Activated CD8-positive, alpha-beta memory T cell treated with anti-CD3 and anti-CD28 coated beads for 4 hours (primary cell): Measurements from ENCODE around the gene RGS11.

Experiments used
- DNase-seq, 2 donors: peaks; one replicate each; pipeline ENCODE4 v3.0.0-alpha.2; 2020; ENCODE audit warnings: low read depth in 2 of 2

The RGS11 gene

DNA sequence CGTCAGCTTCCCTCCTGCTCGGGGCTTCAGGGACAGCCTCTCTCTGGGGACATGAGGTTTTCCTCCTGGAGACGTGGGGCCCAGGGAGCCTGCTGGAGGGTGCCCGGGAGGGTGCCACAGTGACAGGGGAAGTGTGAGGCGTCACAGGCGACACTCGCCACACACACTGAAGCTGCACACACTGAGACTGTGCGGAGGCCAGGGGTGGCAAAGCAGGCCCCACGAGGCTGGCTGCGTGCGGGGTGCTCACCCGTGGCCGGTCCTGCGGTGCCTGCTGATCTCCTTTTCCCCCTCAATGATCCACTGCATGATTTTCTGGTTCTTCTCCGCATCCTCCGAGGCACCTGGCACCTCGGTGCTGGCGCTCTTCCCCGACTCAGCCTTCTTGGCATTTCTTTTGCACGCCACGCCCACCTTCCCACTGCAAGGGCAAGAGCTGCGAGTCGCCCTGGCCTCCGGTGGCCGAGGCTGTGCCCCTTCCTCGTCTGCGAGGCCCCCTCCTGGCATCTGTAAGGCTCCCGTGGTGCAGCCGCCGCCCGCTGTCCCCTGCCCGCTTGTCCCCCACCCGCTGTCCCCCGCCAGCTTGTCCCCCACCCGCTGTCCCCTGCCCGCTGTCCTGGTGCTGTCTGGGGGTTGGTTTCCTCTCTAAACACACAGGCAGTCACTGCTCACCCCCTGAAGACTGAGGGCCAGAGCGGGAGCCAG is 21.2 kb upstream of the RGS11 start:
- DNase-seq, result no peak

- no peak for DNase-seq
Measured at GRCh38 chr16:296276-296675, 20.5 kb upstream of the RGS11 start.

DNA sequence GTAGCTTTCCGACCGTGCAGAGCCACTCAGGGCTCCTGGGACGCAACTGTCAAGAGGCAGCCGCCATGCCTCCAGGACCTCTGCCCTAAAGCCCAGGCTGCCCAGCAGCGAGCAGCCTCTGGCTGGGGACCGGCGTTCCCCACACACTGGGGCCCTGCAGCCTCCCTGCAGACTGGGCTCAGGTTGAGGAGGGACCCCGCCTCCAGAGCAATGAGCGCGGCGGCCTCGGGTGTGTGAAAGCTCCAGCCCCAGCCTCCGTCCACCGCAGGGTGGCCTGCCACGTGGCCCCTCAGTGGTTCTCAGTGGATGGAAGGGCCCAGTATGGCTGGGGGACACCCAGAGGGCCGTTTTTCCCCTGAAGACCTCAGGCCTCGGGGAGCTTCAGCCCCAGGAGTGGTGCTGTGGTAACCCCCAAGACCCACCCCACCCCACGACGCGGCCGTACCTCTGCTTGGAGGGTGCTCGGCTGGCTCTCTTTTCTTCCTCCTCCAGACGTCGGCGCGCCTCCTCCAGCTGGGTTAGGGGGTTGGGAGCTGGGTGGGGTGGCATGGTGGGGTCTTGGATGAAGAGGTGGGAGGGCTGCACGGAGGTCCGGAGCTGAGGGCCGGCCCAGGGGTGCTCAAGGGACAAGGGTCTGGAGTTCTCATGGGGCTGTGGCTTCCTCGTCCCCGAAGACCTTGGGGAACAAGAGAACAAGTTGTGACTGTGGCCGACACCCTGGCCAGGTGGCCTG is 17.5 kb upstream of the RGS11 start:
- DNase-seq, result no peak

DNA sequence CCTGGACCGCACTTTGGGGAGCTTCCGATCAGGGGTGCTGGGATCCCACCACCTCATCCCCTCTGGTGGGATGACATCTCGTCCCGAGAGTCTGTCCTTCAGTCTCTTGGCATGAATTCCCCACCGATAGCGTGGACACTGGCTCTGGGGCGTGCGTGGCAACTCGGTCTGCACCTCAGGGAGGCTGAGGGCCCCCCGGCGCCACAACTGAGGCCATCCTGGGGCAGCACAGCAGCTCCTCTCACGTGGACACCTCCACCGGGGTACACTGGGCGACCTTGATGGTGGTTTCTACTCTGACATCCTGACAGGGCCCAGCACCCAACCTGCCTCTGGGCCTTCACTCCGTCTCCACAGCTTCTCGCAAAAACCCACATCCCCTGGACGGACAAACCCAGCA is 15.8 kb upstream of the RGS11 start:
- DNase-seq, result no peak

DNA sequence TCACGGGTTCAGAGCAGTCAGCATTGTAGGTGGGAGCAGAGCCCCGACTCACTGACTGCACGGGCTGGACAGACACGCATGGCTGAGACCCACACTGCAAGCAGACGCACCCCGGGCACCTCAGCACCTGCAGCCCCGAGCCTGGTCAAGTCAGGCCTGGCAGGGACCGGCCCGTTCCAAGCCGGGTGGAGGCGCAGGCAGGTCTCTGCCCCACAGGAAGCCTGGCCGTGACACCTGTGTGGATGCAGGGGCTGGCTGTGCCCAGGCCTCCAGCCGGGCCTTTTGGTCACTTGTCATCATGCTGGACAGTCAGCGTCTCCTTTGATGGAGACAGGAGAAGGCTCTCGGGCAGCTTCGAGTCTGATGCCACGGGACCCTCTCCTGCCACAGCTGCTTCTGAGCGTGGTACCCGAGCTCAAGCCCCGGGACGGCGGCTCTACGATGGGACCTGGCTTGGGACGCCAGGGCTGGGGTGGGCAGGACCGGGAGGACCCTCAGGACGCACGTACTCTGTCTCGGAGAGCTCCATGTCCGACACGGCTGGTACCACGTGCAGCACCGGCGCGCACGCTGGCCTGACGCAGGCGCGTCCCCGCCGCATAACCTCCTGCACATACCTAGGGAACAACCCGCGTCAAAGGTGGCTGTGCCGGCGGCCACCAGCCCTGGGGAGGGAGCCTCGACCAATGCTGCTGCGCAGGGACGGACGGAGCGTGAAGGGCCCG is 15.1 kb upstream of the RGS11 start:
- no peak for DNase-seq

GRCh38 chr16:290015-290680 is 14.4 kb upstream of the RGS11 start:
- DNase-seq, result no peak

GRCh38 chr16:289395-289997 is 13.8 kb upstream of the RGS11 start:
- no peak for DNase-seq

- no peak for DNase-seq
Measured at GRCh38 chr16:287981-288920, 12.5 kb upstream of the RGS11 start.

DNA sequence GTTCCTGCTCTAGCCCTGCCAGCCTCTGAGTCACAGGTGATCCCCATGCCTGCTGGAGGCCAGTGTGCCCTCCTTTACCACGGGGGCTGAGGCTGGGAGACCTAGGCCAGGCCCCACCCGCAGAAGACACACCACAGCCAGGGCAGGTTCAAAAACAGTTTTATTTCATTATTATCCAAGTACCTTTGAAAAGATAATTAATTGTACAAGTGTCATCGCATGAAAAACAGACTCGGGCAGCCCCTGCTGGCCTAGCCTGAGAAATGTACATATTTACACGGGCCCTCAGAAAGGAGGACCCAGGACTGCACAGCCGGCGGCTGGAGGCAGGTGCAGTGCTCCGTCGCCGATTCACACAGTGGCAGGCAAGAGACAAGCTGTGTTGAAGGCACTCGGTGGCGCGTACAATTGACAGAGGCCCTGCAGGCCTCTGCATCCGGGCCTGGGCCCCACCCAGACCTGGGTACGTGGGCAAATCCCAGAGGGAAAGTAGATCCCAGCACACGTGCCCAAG is 11.6 kb upstream of the RGS11 start:
- DNase-seq, result no peak

DNA sequence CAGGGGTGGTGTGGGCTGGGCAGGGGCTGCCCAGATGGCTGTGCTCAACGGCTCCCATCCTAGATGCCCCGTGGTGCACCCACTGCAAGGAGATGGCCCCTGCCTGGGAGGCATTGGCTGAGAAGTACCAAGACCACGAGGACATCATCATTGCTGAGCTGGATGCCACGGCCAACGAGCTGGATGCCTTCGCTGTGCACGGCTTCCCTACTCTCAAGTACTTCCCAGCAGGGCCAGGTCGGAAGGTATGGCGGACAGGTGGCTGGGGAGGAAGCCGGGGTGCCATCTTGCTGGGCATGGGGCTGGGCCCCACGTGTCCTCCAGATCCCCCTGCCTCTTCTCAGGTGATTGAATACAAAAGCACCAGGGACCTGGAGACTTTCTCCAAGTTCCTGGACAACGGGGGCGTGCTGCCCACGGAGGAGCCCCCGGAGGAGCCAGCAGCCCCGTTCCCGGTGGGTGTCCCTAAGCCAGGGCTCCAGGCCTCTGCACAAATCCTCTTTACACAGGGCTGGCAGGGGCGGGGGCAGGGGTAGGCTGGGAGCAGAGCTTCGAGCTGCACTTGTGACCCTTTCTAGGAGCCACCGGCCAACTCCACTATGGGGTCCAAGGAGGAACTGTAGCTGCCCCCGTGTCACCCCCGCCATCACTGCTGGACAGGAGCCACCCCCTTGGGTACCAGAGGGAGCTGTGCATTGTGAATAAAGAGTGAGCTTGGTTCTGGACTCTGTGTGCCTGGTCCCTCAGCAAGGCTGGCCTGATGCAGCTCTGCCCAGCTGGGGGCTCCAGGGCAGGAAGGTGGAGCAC is 10.9 kb upstream of the RGS11 start:
- DNase-seq, result no peak

DNA sequence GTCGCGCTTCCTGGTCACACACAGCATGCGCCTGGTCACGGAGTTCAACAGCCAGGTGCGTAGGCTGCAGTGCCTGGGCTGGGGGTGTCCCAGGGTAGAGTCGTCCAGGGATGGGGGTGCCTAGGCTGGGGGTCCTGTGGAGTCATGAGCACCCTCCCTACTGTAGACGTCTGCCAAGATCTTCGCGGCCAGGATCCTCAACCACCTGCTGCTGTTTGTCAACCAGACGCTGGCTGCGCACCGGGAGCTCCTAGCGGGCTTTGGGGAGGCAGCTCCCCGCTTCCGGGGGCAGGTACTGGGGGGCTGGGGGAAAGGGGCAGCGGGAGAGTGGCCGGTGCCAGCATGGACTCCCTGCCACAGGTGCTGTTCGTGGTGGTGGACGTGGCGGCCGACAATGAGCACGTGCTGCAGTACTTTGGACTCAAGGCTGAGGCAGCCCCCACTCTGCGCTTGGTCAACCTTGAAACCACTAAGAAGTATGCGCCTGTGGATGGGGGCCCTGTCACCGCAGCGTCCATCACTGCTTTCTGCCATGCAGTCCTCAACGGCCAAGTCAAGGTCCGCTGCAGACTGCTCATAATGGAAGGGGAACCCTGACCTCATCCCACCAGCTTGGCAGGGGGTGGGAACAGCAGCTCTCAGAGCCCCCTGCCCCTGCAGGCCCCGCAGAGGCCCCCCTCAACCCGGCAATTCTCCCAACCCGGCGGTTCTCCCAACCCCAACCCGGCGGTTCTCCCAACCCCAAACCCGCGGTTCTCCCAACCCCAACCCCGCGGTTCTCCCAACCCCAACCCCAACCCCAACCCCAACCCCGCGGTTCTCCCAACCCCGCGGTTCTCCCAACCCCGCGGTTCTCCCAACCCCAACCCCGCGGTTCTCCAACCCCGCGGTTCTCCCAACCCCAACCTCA is 9.7 kb upstream of the RGS11 start:
- DNase-seq, result no peak

DNA sequence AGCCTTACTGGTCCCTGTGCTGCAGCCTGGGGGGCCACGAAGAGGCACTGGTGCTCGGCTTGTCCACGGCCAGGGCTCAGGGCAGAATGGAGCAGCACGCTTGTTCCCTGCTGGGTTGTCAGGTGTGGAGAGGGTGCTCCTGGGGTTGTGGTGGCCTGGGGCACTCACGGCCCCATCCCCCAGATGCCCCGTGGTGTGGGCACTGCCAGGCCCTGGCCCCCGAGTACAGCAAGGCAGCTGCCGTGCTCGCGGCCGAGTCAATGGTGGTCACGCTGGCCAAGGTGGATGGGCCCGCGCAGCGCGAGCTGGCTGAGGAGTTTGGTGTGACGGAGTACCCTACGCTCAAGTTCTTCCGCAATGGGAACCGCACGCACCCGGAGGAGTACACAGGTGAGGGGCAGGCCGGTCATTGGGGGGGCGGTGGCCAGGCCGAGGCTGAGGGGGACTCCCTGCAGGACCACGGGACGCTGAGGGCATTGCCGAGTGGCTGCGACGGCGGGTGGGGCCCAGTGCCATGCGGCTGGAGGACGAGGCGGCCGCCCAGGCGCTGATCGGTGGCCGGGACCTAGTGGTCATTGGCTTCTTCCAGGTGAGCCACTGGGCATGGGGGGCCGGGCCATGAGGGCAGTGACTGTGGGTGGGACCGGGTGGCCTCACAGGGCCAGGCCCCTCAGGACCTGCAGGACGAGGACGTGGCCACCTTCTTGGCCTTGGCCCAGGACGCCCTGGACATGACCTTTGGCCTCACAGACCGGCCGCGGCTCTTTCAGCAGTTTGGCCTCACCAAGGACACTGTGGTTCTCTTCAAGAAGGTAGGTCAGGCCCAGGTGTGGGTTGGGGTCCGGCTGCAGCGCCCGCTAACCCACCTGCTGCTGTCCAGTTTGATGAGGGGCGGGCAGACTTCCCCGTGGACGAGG is 8.7 kb upstream of the RGS11 start:
- no peak for DNase-seq

GRCh38 chr16:283033-283805 is 7.5 kb upstream of the RGS11 start, which contains the start of gene PDIA2:
PDIA2 (plus strand) TSS chr16:283164; CDS start chr16:283170, 6 bp downstream.
- no peak for DNase-seq

GRCh38 chr16:282491-282890 is 6.7 kb upstream of the RGS11 start:
- DNase-seq, result no peak

DNA sequence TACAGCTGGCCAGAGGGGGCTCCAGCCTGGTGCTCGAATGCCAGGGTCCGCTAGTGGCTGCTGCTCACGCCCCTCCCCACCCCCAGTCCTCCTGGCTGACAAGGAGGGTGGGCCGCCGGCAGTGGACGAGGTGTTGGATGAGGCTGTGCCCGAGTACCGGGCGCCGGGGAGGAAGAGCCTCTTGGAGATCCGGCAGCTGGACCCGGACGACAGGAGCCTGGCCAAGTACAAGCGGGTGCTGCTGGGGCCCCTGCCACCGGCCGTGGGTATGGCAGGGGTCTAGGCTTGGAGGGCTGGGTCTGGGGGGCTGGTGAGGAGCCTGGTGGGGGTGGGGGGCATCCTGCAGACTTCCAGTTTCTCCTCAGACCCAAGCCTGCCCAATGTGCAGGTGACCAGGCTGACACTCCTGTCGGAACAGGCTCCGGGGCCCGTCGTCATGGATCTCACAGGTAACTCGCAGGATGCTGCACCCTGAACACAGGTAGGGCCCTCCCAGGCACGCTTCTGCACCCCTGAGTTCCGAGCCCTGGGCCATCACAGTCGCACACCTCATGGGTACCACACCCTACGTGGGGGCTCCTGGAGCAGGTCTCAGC is 6.0 kb upstream of the RGS11 start:
- DNase-seq, result no peak

- no peak for DNase-seq
Measured at GRCh38 chr16:280991-281659, 5.4 kb upstream of the RGS11 start.
